Measurements from ENCODE around the gene SNX17. TPM values are rescaled to one million over a fixed set of nuclear protein-coding genes. Genes with fewer than 3 reads are reported as not detected.
A peak's percentile ranks its signal among the peaks of the same experiment; 100 is the strongest.

Gene SNX17
- total RNA-seq, 5 donors from 2014 or later (not counting 1 experiment from before 2014, with no cell fraction given), result 77.9 to 130 (median 121) TPM

DNA sequence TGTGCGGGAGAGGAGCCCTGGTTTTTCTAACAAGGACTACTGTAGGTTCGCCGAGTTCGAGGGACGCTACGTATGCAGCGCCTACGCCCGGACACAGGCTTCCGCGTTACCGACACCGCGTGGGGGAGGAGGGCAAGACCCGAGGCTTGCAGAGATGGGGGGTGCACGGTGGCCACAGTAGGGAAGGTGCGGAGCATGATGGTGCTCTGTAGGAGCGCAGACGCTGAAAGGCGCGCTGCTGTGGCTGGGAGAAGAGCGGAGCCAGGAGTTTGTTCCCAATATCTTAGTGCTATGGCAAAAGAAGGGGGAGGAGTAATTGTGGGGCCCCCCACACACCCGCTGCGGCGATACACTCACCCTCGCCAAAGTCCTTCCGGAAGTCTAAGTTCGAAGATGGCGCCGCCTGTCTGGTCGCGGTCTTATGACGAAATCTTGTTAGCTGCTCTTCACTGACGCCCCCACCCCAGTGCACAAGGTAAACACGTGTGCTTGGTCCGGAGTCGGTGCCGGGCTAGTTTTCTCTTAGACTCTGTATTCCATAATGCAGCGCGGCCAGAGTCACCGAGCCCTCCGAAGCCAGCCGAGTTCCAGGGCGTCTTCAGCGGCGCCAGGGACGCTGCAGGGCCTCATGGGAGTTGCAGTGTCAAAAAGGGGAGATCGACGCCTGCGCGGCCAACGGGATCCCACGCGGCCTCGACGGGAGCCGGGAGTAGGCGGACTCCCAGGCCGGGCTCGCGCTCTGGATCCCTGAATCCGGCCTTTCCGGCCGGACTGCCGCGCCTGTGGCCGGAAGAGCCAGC lies 13.8 kb upstream of the SNX17 start, which contains the start of gene GTF3C2:
Gene GTF3C2, minus strand, starts transcription at position 383 of the 800 bp plus-strand sequence. CDS start 13,210 bp downstream, outside the sequence.
- peak; percentile 81 to 97 (median 89) for DNase-seq
- H3K9me3 ChIP-seq, result no peaks in the 10 kb centered on the region
- peak; percentile 78 to 83 (median 82) for ATAC-seq (replicated peaks in 1 of 4)
- H3K4me3 Mint-ChIP-seq, result peak within 1 kb of the TSS; percentile 93 to 100 (median 98)
- H3K9me3 Mint-ChIP-seq, result no peaks in the 10 kb centered on the region
- POLR2A ChIA-PET, result no interaction called here
- CTCF ChIA-PET, result interaction anchor here (0.5 to 1.3 kb wide), 5 partner anchors 13 to 293 kb away, joined by 3 to 6 read pairs (median 3); partner anchors contain the start of genes EIF2B4 (in 1 of the 2), MPV17 (in 1 of the 2) and PPM1G (in 1 of the 2)
- H3K36me3 Mint-ChIP-seq, result no peaks in the 10 kb centered on the region
- no peaks in the 10 kb centered on the region for H3K36me3 ChIP-seq (ENCODE audit: control insufficient read depth in 2 of 2, extremely low read depth in 1 of 2, insufficient read depth in 1 of 2, low read length in 1 of 2)
- no peaks in the 10 kb centered on the region for H3K27me3 Mint-ChIP-seq
- peak within 1 kb of the TSS; percentile 94 to 98 for H3K4me3 ChIP-seq (ENCODE audit: control insufficient read depth in 1 of 2, extremely low read depth in 1 of 2, low read length in 1 of 2)
- peaks cover 57 to 62% (median 60%) of the 10 kb centered on the region in 3 donors for H3K4me1 Mint-ChIP-seq
- H3K27ac ChIP-seq (ENCODE audit: low read length), result peak within 1 kb of the TSS; percentile 91
- H3K27ac Mint-ChIP-seq, result peak within 1 kb of the TSS; percentile 97 to 99
- under 1% methylated on average over 60 of the region's 67 CpGs for WGBS (ENCODE audit: insufficient coverage)
- H3K27me3 ChIP-seq (replicated peaks in 1 of 2; ENCODE audit: control insufficient read depth in 2 of 2, extremely low read depth in 1 of 2, insufficient read depth in 2 of 2, low read length in 1 of 2), result no peaks in the 10 kb centered on the region
- H3K4me1 ChIP-seq (ENCODE audit: control insufficient read depth in 1 of 2, extremely low read depth in 1 of 2, insufficient read depth in 2 of 2, low read length in 2 of 2), result peaks cover 9 to 52% of the 10 kb centered on the region in 2 experiments

- H3K9me3 ChIP-seq, result no peaks in the 10 kb centered on the region
- no peak overlapping the region for H3K27ac ChIP-seq (ENCODE audit: low read length)
- Mint-ChIP-seq H3K4me1 (peaks cover 8 to 14% (median 11%) of the 10 kb centered on the region in 3 donors), H3K27ac (no peak overlapping the region), H3K36me3 (peaks cover 25% of the 10 kb centered on the region), H3K9me3 (no peaks in the 10 kb centered on the region), H3K4me3 (no peak overlapping the region), H3K27me3 (no peaks in the 10 kb centered on the region)
- H3K4me1 ChIP-seq (ENCODE audit: control insufficient read depth in 1 of 2, extremely low read depth in 1 of 2, insufficient read depth in 2 of 2, low read length in 2 of 2), result peaks cover 1 to 4% of the 10 kb centered on the region in 2 experiments
- H3K36me3 ChIP-seq (ENCODE audit: control insufficient read depth in 2 of 2, extremely low read depth in 1 of 2, insufficient read depth in 1 of 2, low read length in 1 of 2), result peaks cover 2 to 40% of the 10 kb centered on the region in 2 donors
- CTCF ChIA-PET, result interaction anchor here in 1 of 2 donors (0.5 to 0.6 kb wide), 2 partner anchors 12 to 651 kb away, joined by 3 to 4 read pairs; no protein-coding TSS in a partner anchor
- ATAC-seq (replicated peaks in 1 of 4), result no peak
- no peak for DNase-seq
- POLR2A ChIA-PET, result interaction anchor here in 1 of 2 donors (0.7 kb wide), 1 partner anchor 1802 kb away, joined by 3 read pairs; no protein-coding TSS in a partner anchor
- 100% methylated on average over 2 of the region's 4 CpGs for WGBS (ENCODE audit: insufficient coverage)
- H3K4me3 ChIP-seq (ENCODE audit: control insufficient read depth in 1 of 2, extremely low read depth in 1 of 2, low read length in 1 of 2), result no peak overlapping the region
- no peaks in the 10 kb centered on the region for H3K27me3 ChIP-seq (replicated peaks in 1 of 2; ENCODE audit: control insufficient read depth in 2 of 2, extremely low read depth in 1 of 2, insufficient read depth in 2 of 2, low read length in 1 of 2)
These were observed 7.6 kb upstream of the SNX17 start for GRCh38 chr2:27362678-27363420.

DNA sequence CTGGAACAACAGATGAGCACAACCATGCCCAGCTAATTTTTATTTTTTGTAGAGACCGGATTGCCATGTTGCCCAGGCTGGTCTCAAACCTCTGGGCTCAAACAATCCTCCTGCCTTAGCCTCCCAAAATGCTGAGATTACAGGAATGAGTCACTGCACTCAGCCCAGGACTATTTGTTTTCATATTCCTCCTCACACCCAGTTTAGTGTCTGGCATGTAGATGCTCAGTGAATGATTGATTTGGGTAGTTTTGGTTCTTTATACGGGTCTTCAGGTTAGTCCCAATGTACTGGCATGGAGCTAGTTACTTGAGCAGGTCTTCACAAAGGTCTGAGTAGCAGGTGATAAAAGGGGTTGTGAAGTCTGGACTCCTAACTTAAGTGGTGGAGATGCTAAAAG lies 6.5 kb upstream of the SNX17 start:
- no peak overlapping the region for H3K27ac ChIP-seq (ENCODE audit: low read length)
- ChIA-PET CTCF (no interaction called here), POLR2A (no interaction called here)
- Mint-ChIP-seq H3K4me1 (peaks cover 7 to 14% (median 10%) of the 10 kb centered on the region in 3 donors), H3K27ac (no peak overlapping the region), H3K4me3 (no peak overlapping the region), H3K9me3 (no peaks in the 10 kb centered on the region), H3K36me3 (peaks cover 29% of the 10 kb centered on the region), H3K27me3 (no peaks in the 10 kb centered on the region)
- no peaks in the 10 kb centered on the region for H3K27me3 ChIP-seq (replicated peaks in 1 of 2; ENCODE audit: control insufficient read depth in 2 of 2, extremely low read depth in 1 of 2, insufficient read depth in 2 of 2, low read length in 1 of 2)
- peaks cover 2 to 6% of the 10 kb centered on the region in 2 experiments for H3K4me1 ChIP-seq (ENCODE audit: control insufficient read depth in 1 of 2, extremely low read depth in 1 of 2, insufficient read depth in 2 of 2, low read length in 2 of 2)
- 100% methylated on average over 1 of the region's 2 CpGs for WGBS (ENCODE audit: insufficient coverage)
- H3K36me3 ChIP-seq (ENCODE audit: control insufficient read depth in 2 of 2, extremely low read depth in 1 of 2, insufficient read depth in 1 of 2, low read length in 1 of 2), result peaks cover 2 to 48% of the 10 kb centered on the region in 2 donors
- H3K9me3 ChIP-seq, result no peaks in the 10 kb centered on the region
- H3K4me3 ChIP-seq (ENCODE audit: control insufficient read depth in 1 of 2, extremely low read depth in 1 of 2, low read length in 1 of 2), result no peak overlapping the region
- no peak for ATAC-seq (replicated peaks in 1 of 4)
- DNase-seq, result no peak

DNA sequence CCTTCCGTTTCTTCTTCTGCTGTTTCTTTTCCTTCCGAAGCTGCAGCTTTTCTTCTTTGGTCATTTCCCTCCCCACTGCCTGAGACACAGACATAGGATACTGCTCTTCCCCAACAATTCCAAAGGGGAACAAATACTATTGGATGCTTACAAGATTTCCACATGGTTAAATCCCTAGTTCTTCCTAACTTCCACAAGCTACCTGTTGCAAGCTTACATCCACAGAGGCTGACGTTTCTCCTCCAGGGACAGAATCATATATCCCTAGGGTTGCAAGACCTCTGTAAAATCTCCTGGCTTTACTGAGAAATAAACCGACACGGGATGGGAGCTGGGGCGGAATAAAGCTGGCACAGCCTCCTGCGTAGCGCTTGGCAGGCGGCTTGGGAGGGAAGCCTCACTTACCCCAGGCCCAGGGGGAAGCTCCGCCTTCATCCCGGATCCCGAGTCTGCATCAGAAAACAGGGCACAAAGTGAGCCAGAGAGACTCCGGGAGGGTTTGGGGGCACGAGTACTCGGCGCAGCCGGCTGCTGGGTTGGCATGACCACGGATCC lies 868 bp upstream of the SNX17 start:
- CTCF ChIA-PET, result interaction anchor here (0.5 to 1.4 kb wide), 8 partner anchors 9 to 335 kb away, joined by 3 to 8 read pairs (median 3); partner anchors contain the start of gene ZNF513 (in 1 of the 2)
- H3K9me3 Mint-ChIP-seq, result no peaks in the 10 kb centered on the region
- Histone ChIP-seq H3K27ac (ENCODE audit: low read length) (peak overlapping the region; percentile 72), H3K9me3 (no peaks in the 10 kb centered on the region), H3K27me3 (replicated peaks in 1 of 2; ENCODE audit: control insufficient read depth in 2 of 2, extremely low read depth in 1 of 2, insufficient read depth in 2 of 2, low read length in 1 of 2) (no peaks in the 10 kb centered on the region), H3K36me3 (ENCODE audit: control insufficient read depth in 2 of 2, extremely low read depth in 1 of 2, insufficient read depth in 1 of 2, low read length in 1 of 2) (peaks cover 4 to 63% of the 10 kb centered on the region in 2 donors), H3K4me3 (ENCODE audit: control insufficient read depth in 1 of 2, extremely low read depth in 1 of 2, low read length in 1 of 2) (peak overlapping the region; percentile 93 to 94), H3K4me1 (ENCODE audit: control insufficient read depth in 1 of 2, extremely low read depth in 1 of 2, insufficient read depth in 2 of 2, low read length in 2 of 2) (peaks cover 20 to 41% of the 10 kb centered on the region in 2 experiments)
- no peak for DNase-seq
- peak overlapping the region; percentile 90 to 97 (median 94) for H3K4me3 Mint-ChIP-seq
- peaks cover 45 to 51% (median 48%) of the 10 kb centered on the region in 3 donors for H3K4me1 Mint-ChIP-seq
- WGBS (ENCODE audit: insufficient coverage), result under 1% methylated on average over 17 of the region's 18 CpGs
- H3K27ac Mint-ChIP-seq, result peak overlapping the region; percentile 93 to 99
- ATAC-seq (replicated peaks in 1 of 4), result peak in 1 of 4 experiments; percentile 6
- H3K36me3 Mint-ChIP-seq, result peaks cover 49% of the 10 kb centered on the region
- H3K27me3 Mint-ChIP-seq, result no peaks in the 10 kb centered on the region
- POLR2A ChIA-PET, result interaction anchor here (0.5 to 1.1 kb wide), 5 partner anchors 10 to 60 kb away, joined by 3 to 7 read pairs (median 4); no protein-coding TSS in a partner anchor

DNA sequence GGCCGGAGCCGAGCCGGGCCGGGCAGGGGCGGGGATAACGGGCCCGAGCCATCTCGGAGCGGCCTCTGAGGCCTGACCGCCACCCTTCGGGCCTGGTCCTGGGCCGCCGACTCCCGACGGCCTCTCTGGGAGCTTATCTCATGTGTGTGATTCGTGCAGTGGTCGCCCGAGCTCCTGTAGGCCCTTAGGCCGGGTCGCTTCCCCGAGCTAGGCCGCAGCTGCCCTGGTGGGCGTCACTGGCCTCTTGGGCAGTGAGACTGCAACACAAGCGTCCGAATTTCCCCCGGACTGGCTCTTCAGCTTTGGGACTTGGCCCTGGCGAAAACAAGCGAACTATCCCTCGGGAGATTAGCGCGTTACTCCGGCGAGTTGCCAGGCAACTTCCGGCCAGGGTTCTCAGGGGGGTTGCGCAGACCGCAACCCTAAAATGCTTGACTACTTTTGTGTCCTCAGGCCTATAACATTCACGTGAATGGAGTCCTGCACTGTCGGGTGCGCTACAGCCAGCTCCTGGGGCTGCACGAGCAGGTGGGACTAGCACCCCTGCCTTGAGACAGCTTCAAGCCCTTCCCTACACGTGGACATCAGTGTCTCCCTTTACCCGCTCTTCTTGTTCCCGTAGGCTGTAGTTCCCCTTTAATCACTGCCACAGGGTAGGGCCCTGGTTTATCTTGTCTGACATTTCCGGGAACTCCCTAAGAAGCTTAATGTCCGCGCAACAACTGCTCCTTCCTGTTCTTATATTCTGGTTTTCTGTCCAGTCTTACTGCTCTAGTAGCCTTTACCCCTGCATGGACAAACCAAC lies 602 bp downstream of the SNX17 start:
- Mint-ChIP-seq H3K4me1 (peaks cover 47 to 55% (median 48%) of the 10 kb centered on the region in 3 donors), H3K27me3 (no peaks in the 10 kb centered on the region), H3K9me3 (no peaks in the 10 kb centered on the region), H3K4me3 (peak overlapping the region; percentile 90 to 97 (median 94)), H3K36me3 (peaks cover 57% of the 10 kb centered on the region), H3K27ac (peak overlapping the region; percentile 90 to 95)
- Histone ChIP-seq H3K27ac (ENCODE audit: low read length) (peak overlapping the region; percentile 76), H3K36me3 (ENCODE audit: control insufficient read depth in 2 of 2, extremely low read depth in 1 of 2, insufficient read depth in 1 of 2, low read length in 1 of 2) (peaks cover 12 to 66% of the 10 kb centered on the region in 2 donors), H3K27me3 (replicated peaks in 1 of 2; ENCODE audit: control insufficient read depth in 2 of 2, extremely low read depth in 1 of 2, insufficient read depth in 2 of 2, low read length in 1 of 2) (no peaks in the 10 kb centered on the region), H3K4me3 (ENCODE audit: control insufficient read depth in 1 of 2, extremely low read depth in 1 of 2, low read length in 1 of 2) (peak overlapping the region; percentile 93 to 94), H3K9me3 (no peaks in the 10 kb centered on the region), H3K4me1 (ENCODE audit: control insufficient read depth in 1 of 2, extremely low read depth in 1 of 2, insufficient read depth in 2 of 2, low read length in 2 of 2) (peaks cover 20 to 41% of the 10 kb centered on the region in 2 experiments)
- DNase-seq (peak in 9 of 35 experiments; percentile 7 to 56 (median 19)), ATAC-seq (replicated peaks in 1 of 4) (peak in 2 of 4 experiments; percentile 4 to 8)
- ChIA-PET CTCF (interaction anchor here in 1 of 2 donors (0.8 kb wide), 1 partner anchor 39 kb away, joined by 3 read pairs; no protein-coding TSS in a partner anchor), POLR2A (interaction anchor here (0.6 to 0.9 kb wide), 4 partner anchors 16 to 258 kb away, joined by 3 to 6 read pairs (median 3); partner anchors contain the start of genes CCDC121 (in 1 of the 2) and GPN1 (in 1 of the 2))
- under 1% methylated on average over 43 of the region's 46 CpGs for WGBS (ENCODE audit: insufficient coverage)

Data from T-cell (primary cell).